NT2/D1 (cell line): Measurements from ENCODE around the gene ODC1.

ENCODE experiments used
- SUZ12 ChIP-seq: IDR thresholded peaks from 2 replicates; pipeline ENCODE4 v1.6.1; 2011; ENCODE audit not compliant: insufficient read length, insufficient read depth; ENCODE audit errors: extremely low read depth
- YY1 ChIP-seq: IDR thresholded peaks from 2 replicates; pipeline ENCODE4 v1.6.1; 2011; ENCODE audit not compliant: insufficient read length, insufficient read depth
- ZNF274 ChIP-seq: IDR thresholded peaks from 2 replicates; pipeline ENCODE4 v1.6.1; 2011; ENCODE audit warnings: mild to moderate bottlenecking, low read depth, low read length

- TF ChIP-seq YY1 (no peak), ZNF274 (no peak), SUZ12 (no peak)
Observed at GRCh38 chr2:10478916-10479315, 30.8 kb upstream of the ODC1 start.
